Measurements from ENCODE around the gene RFC1. TPM values are rescaled to one million over a fixed set of nuclear protein-coding genes. Genes with fewer than 3 reads are reported as not detected.

RFC1 gene
- total RNA-seq, 1 donor from 2014 or later: 123 TPM

- H3K36me3 ChIP-seq: peaks cover 3% of the 10 kb centered on the region
- no peak overlapping the region for H3K4me3 ChIP-seq
- H3F3A ChIP-seq (ENCODE audit: low read depth): no peaks in the 10 kb centered on the region
- H2AFZ ChIP-seq (replicated peaks): no peak overlapping the region
- peaks cover 19% of the 10 kb centered on the region for H4K20me1 ChIP-seq (ENCODE audit: low read depth)
- Mint-ChIP-seq H3K4me3 (no peak overlapping the region), H3K27ac (no peak overlapping the region), H3K9me3 (no peaks in the 10 kb centered on the region), H3K4me1 (no peaks in the 10 kb centered on the region), H3K36me3 (peaks cover under 1% of the 10 kb centered on the region), H3K27me3 (ENCODE audit: insufficient read depth, low read depth) (no peaks in the 10 kb centered on the region)
- no peak overlapping the region for H3K27ac ChIP-seq
- no peaks in the 10 kb centered on the region for H3K4me1 ChIP-seq
- TF ChIP-seq EZH2phosphoT487 (IDR thresholded peaks at IDR 0.05) (no peak), EZH2 (IDR thresholded peaks at IDR 0.05) (no peak)
- no peak for DNase-seq (ENCODE audit: low spot score)
- no peaks in the 10 kb centered on the region for H3K27me3 ChIP-seq
- no peak overlapping the region for H3K4me2 ChIP-seq
- no peak overlapping the region for H3K9ac ChIP-seq
- peaks cover 94% of the 10 kb centered on the region for H3K79me2 ChIP-seq (ENCODE audit: low read depth)
- H3K9me3 ChIP-seq (ENCODE audit: low read depth): no peaks in the 10 kb centered on the region
These were observed 30.6 kb downstream of the RFC1 start for GRCh38 chr4:39335566-39335965.

GRCh38 chr4:39331191-39331590 lies 35.0 kb downstream of the RFC1 start:
- no peak for DNase-seq (ENCODE audit: low spot score)
- H3K36me3 Mint-ChIP-seq: peaks cover 12% of the 10 kb centered on the region
- Histone ChIP-seq H3K79me2 (ENCODE audit: low read depth) (peaks cover 72% of the 10 kb centered on the region), H3K36me3 (peaks cover 7% of the 10 kb centered on the region), H3K4me3 (no peak overlapping the region), H3K4me1 (no peaks in the 10 kb centered on the region), H3K9me3 (ENCODE audit: low read depth) (no peaks in the 10 kb centered on the region), H3K4me2 (no peak overlapping the region), H3K27ac (no peak overlapping the region), H3F3A (ENCODE audit: low read depth) (no peaks in the 10 kb centered on the region), H3K27me3 (no peaks in the 10 kb centered on the region), H4K20me1 (ENCODE audit: low read depth) (peaks cover 10% of the 10 kb centered on the region), H3K9ac (no peak overlapping the region), H2AFZ (replicated peaks) (no peak overlapping the region)
- H3K4me1 Mint-ChIP-seq: no peaks in the 10 kb centered on the region
- no peak overlapping the region for H3K27ac Mint-ChIP-seq
- H3K4me3 Mint-ChIP-seq: no peak overlapping the region
- no peaks in the 10 kb centered on the region for H3K9me3 Mint-ChIP-seq
- TF ChIP-seq EZH2phosphoT487 (IDR thresholded peaks at IDR 0.05) (no peak), EZH2 (IDR thresholded peaks at IDR 0.05) (no peak), CTCF (IDR thresholded peaks at IDR 0.05) (no peak)
- H3K27me3 Mint-ChIP-seq (ENCODE audit: insufficient read depth, low read depth): no peaks in the 10 kb centered on the region

GRCh38 chr4:39330353-39330752 lies 35.8 kb downstream of the RFC1 start:
- H3K4me2 ChIP-seq: no peak overlapping the region
- no peak overlapping the region for H2AFZ ChIP-seq (replicated peaks)
- peaks cover 7% of the 10 kb centered on the region for H3K36me3 ChIP-seq
- no peak overlapping the region for H3K27ac ChIP-seq
- TF ChIP-seq CTCF (IDR thresholded peaks at IDR 0.05) (no peak), EZH2 (IDR thresholded peaks at IDR 0.05) (no peak), EZH2phosphoT487 (IDR thresholded peaks at IDR 0.05) (no peak)
- peaks cover 6% of the 10 kb centered on the region for H4K20me1 ChIP-seq (ENCODE audit: low read depth)
- H3K9me3 Mint-ChIP-seq: no peaks in the 10 kb centered on the region
- no peaks in the 10 kb centered on the region for H3K9me3 ChIP-seq (ENCODE audit: low read depth)
- no peak overlapping the region for H3K4me3 ChIP-seq
- no peaks in the 10 kb centered on the region for H3K27me3 Mint-ChIP-seq (ENCODE audit: insufficient read depth, low read depth)
- no peak overlapping the region for H3K27ac Mint-ChIP-seq
- H3K9ac ChIP-seq: no peak overlapping the region
- H3K79me2 ChIP-seq (ENCODE audit: low read depth): peaks cover 64% of the 10 kb centered on the region
- H3F3A ChIP-seq (ENCODE audit: low read depth): no peaks in the 10 kb centered on the region
- H3K4me1 Mint-ChIP-seq: no peaks in the 10 kb centered on the region
- no peak overlapping the region for H3K4me3 Mint-ChIP-seq
- H3K36me3 Mint-ChIP-seq: peaks cover 15% of the 10 kb centered on the region
- no peaks in the 10 kb centered on the region for H3K27me3 ChIP-seq
- no peaks in the 10 kb centered on the region for H3K4me1 ChIP-seq
- DNase-seq (ENCODE audit: low spot score): no peak

GRCh38 chr4:39326468-39326977 lies 39.6 kb downstream of the RFC1 start:
- no peaks in the 10 kb centered on the region for H3K27me3 Mint-ChIP-seq (ENCODE audit: insufficient read depth, low read depth)
- Histone ChIP-seq H2AFZ (replicated peaks) (no peak overlapping the region), H3K9ac (no peak overlapping the region), H3K27me3 (no peaks in the 10 kb centered on the region), H3K4me2 (no peak overlapping the region), H3K4me3 (no peak overlapping the region), H3K4me1 (no peaks in the 10 kb centered on the region), H3K79me2 (ENCODE audit: low read depth) (peaks cover 27% of the 10 kb centered on the region), H4K20me1 (ENCODE audit: low read depth) (no peaks in the 10 kb centered on the region), H3K36me3 (peaks cover 15% of the 10 kb centered on the region), H3F3A (ENCODE audit: low read depth) (no peaks in the 10 kb centered on the region), H3K9me3 (ENCODE audit: low read depth) (no peaks in the 10 kb centered on the region), H3K27ac (no peak overlapping the region)
- no peaks in the 10 kb centered on the region for H3K4me1 Mint-ChIP-seq
- no peak for DNase-seq (ENCODE audit: low spot score)
- no peak overlapping the region for H3K4me3 Mint-ChIP-seq
- no peaks in the 10 kb centered on the region for H3K9me3 Mint-ChIP-seq
- no peak overlapping the region for H3K27ac Mint-ChIP-seq
- peaks cover 18% of the 10 kb centered on the region for H3K36me3 Mint-ChIP-seq
- TF ChIP-seq EZH2phosphoT487 (IDR thresholded peaks at IDR 0.05) (no peak), EZH2 (IDR thresholded peaks at IDR 0.05) (no peak), CTCF (IDR thresholded peaks at IDR 0.05) (no peak)
